Stimulated activated CD4-positive, alpha-beta T cell treated with anti-CD3 and anti-CD28 coated beads, Interleukin-2, amount 100 ng/mL, for 4 hours (primary cell): ENCODE data around the gene CCPG1.
"Not testable (repeated sequence)": the region's sequence is repeated elsewhere in the genome, so short reads cannot be mapped to it uniquely, and the experiment has no call there.

Source experiments
- DNase-seq: peaks from one replicate; pipeline ENCODE4 v3.0.0-alpha.2; 2020; ENCODE audit warnings: low read depth

The CCPG1 gene, protein sequence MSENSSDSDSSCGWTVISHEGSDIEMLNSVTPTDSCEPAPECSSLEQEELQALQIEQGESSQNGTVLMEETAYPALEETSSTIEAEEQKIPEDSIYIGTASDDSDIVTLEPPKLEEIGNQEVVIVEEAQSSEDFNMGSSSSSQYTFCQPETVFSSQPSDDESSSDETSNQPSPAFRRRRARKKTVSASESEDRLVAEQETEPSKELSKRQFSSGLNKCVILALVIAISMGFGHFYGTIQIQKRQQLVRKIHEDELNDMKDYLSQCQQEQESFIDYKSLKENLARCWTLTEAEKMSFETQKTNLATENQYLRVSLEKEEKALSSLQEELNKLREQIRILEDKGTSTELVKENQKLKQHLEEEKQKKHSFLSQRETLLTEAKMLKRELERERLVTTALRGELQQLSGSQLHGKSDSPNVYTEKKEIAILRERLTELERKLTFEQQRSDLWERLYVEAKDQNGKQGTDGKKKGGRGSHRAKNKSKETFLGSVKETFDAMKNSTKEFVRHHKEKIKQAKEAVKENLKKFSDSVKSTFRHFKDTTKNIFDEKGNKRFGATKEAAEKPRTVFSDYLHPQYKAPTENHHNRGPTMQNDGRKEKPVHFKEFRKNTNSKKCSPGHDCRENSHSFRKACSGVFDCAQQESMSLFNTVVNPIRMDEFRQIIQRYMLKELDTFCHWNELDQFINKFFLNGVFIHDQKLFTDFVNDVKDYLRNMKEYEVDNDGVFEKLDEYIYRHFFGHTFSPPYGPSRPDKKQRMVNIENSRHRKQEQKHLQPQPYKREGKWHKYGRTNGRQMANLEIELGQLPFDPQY

DNA sequence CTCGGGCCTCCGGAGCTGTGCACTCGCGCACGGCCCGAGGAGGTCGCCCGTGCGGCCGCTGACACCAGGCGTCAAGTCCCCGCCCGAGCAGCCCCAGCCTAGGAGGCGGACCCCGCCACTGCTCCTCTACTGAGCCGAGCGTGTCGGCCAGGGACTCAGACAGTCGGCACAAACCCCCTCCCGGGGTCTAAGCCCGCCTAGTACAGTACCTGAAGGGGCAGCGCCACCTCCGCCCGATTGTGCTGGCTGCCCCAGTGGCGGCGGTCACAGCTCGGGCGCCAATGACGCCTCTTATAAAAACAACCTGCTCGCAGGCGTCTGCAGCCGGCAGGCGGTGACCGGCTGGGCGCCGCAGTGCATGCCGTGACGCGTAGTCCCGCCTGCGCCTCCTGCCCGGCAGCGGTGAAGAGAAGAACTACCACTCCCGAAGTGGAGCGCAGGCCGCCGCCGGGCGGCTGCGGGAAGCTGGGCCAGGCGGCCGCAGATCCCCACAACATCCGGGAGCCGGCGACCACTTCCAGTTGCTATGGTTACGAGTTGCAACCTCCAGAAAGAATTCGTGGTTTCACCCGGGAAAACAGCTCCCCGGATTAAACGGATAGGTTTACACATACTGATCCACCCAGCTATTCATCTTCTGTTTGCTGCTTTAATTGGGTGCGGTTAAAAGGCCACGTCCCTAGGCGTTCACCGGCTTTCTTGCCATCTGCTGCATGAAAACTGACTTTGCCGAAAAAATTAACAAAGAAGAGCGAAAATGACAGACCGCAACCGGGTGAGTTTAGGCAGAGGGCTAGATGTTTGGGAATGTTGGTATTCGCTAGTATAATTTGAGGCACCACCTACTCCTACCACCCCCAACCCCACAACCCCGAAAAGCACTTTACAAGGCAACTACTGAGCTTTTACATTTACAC lies at the start of gene CCPG1, which contains the start of gene PIERCE2:
TSS of gene CCPG1 (minus strand) at position 348 of the 917 bp plus-strand sequence. CDS start 18,935 bp downstream, outside the sequence.
TSS of gene PIERCE2 (plus strand) at position 484 of the 917 bp plus-strand sequence. CDS start at position 758, 274 bp downstream.
- peak; percentile 72 for DNase-seq

DNA sequence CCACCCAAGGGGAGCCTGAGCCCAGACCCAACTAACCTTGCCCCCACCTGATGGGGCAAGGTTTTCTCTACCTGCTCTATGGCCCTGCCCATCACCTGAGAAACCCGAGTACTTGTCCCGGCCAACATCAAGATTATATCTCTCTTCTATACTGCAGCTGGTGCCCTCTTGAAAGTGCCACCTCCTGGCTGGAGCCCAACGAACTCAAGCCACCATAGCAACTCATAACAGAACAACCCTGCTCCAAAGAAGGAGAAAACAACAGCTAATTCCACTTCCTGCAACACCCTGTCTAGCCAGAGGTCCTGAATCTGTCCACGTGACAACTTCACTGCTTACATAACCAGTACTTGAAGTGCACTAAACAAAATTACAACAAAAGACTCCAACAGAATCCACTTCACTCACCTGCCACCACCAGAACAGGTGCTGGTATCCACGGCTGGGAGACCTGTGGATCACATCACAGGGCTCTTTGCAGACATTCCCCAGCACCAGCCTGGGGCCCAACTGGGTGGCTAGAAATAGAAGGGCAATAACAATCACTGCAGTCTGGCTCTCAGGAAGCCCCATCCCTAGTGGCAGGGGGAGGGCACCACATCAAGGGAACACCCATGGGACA lies 49.4 kb upstream of the CCPG1 start:
- DNase-seq: no peak

DNA sequence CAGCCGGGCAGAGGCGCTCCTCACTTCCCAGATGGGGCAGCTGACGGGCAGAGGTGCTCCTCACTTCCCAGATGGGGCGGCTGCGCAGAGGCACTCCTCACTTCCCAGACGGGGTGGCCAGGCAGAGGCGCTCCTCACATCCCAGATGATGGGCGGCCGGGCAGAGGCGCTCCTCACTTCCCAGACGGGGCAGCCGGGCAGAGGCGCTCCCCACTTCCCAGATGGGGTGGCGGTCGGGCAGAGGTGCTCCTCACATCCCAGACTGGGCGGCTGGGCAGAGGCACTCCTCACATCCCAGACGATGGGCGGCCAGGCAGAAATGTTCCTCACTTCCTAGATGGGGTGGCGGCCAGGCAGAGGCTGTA lies 38.9 kb upstream of the CCPG1 start:
- not testable (repeated sequence) for DNase-seq

DNA sequence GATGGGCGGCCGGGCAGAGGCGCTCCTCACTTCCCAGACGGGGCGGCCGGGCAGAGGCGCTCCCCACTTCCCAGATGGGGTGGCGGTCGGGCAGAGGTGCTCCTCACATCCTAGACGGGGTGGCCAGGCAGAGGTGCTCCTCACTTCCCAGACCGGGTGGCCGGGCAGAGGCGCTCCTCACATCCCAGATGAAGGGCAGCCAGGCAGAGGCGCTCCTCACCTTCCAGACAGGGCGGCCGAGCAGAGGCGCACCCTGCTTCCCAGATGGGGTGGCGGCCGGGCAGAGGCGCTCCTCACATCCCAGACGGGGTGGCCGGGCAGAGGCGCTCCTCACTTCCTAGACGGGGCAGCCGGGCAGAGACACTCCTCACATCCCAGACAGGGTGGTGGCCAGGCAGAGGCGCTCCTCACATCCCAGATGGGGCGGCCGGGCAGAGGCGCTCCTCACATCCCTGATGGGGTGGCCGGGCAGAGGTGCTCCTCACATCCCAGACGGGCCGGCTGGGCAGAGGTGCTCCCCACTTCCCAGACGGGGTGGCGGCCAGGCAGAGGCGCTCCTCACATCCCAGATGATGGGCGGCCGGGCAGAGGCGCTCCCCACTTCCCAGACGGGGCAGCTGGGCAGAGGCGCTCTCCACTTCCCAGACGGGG lies 38.3 kb upstream of the CCPG1 start:
- DNase-seq: not testable (repeated sequence)

DNA sequence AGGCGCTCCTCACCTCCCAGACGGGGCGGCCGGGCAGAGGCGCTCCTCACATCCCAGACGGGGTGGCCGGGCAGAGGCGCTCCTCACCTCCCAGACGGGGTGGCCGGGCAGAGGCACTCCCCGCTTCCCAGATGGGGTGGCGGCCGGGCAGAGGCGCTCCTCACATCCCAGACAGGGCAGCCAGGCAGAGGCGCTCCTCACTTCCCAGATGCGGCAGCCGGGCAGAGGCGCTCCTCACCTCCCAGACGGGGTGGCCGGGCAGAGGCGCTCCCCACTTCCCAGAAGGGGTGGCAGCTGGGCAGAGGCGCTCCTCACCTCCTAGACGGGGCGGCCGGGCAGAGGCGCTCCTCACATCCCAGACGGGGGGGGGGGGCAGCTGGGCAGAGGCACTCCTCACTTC lies 37.8 kb upstream of the CCPG1 start:
- not testable (repeated sequence) for DNase-seq

DNA sequence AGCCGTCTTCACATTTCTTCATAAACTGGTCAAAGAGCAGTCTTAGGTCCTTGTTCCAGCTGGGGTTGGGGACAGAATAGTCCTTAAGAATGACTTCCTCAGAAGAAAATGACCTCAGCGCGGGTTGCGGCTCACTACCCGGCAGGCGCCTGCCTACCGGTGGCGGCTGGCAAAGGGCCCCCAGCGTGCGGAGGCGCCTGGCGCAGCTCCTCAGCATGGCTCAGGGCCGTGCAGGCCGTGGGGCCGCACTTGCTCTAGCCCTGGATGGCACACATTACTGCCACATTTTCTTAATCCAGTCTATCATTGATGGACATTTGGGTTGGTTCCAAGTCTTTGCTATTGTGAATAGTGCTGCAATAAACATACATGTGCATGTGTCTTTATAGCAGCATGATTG lies 35.0 kb upstream of the CCPG1 start:
- not testable (repeated sequence) for DNase-seq

DNA sequence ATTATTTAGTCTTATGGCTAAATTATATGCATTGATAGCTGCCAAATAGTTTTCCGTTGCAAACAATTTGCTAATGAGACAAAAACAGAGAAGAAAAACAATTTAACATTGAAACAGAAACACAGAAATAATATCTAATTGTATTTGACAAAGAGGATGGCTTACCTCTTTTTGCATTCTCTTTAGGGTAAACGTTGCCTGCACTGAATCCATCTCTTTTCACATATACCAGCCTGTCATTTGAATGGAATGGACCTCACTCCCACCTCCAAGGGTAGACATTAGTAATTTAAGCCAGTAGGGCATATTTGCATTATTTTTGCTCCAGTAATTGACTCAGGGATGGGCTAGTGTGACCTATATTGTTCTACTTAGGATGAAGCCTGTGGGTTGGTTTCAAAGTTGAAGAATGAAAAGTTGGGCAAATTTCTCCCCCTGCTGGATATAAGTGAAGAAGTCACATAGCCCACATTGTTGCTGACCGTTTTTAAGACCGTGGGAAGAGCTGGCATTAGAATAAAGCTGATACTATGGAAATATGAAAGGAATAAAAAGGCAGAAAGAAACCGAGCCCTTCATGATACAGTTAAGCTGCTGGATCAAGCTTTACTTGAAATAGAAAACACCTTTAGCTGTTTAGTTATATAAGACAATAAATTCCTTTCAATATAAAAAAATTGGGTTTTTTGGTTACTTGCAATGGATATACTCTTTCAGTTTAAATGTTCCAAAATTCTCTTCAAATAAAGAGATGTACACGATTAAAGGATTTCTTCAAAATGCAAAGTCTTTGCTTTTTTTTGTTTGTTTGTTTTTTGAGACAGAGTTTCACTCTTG lies 27.0 kb upstream of the CCPG1 start:
- DNase-seq: no peak

DNA sequence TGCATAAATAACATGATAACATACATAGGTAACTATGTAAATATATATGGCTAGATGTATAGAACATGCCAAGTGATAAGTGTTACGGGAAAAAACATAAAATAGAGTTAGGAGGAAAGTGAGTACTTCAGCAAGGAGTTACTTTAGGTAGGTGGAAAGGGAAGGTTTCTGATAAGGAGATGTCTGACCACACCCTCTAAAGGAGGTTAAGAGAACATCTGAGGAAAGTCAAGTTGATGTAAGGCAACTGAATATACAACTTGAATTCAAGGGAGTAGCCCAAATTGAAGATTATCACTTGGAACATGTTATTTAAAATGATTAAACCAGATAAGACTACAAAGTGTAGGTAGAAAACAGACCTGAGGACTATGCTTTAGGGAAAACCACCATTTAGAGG lies 13.9 kb upstream of the CCPG1 start:
- DNase-seq: no peak

DNA sequence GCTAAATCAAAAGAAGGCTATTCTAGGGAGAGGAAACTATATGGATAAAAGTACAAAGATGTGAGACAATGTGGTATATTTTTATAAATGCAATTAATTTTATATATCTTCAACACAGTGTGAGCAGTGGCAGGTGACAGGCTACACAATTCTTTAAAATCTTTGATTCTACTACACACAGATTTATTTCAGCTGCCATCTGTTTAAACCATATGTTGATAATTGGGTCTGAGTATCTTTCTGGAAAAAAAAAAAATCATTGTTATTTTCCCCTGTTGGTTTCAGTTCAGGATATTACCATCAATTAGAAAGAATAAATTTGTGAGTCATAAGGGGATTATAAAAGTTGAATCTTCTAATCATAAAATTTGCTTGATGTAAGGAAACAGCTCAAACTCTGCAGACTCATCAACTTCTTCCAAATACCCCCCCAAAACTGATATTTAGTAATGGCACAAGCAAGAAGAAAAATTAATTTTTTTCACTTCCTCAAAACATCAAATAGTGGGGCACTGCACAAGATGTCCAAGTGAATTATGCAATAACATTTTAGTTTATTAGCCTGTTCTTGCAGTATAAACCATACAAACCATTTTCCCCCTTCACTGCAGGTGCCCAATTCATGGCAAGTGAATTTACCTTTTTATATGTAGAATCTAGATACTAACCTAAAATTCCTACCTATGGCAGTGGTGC lies 12.2 kb upstream of the CCPG1 start:
- no peak for DNase-seq

DNA sequence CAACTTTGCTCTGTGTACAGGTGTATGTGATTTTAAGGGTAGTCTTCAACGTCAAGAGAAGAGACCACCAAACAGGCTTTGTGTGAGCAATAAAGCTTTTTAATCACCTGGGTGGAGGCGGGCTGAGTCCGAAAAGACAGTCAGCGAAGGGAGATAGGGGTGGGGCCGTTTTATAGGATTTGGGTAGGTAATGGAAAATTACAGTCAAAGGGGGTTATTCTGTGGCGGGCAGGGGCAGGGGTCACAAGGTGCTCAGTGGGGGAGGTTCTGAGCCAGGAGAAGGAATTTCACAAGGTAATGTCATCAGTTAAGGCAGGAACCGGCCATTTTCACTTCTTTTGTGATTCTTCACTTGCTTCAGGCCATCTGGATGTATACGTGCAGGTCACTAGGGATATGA lies 9.5 kb upstream of the CCPG1 start:
- not testable (repeated sequence) for DNase-seq

DNA sequence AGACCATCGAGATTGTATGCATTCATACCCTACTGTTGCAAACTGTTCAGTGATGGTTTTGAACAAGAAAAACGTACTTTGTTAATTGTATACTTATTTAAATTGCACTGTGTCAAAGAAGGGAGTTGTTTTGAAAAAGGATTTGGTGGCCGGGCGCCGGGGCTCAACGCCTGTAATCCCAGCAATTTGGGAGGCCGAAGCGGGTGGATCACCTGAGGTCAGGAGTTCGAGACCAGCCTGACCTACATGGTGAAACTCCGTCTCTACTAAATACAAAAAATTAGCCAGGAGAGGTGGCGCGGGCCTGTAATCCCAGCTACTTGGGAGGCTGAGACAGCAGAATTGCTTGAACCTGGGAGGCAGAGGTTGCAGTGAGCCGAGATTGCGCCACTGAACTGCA lies 817 bp upstream of the CCPG1 start:
- DNase-seq: not testable (repeated sequence)

DNA sequence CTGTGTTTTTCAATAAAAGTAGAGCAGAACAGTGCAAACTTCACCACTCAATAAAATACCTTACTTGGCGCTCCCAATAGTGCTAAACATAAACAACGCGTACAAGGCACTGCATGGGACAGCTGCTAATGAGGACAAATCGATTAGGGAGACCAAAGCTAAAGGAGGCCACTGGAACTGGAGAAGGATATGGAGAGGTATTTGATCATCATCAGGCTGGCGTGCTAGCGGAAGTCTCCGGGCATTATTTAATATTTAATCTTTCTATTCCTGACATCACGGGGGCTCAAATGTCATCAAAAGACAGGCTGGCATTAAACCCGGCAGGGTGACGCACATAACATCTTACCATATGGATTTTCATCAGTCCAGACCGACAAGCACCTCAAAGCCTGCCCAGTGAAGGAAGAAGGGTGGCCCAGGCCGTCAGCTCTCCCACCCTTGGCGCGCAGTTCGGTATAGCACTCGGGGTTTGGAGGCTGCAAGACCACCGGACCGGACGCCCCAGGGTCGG lies 604 bp downstream of the CCPG1 start:
- no peak for DNase-seq

DNA sequence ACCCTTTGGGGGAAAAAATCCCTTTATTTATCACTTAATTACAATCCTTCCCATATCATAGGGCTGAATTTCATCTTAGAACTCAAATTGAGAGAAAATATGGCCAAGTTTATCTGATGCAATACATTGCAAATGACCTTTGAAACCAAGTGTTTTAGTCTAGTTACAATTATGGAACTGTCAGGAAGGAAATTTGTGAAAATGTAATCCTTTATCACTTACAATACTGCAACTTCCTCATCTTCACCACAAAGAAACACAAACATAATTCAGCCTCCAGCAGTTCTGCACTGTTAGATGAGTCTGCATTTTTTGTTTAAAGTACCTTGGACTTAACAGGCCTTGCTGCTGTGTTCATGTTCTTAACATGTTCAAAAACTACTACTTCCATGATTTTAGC lies 4.6 kb downstream of the CCPG1 start:
- no peak for DNase-seq

DNA sequence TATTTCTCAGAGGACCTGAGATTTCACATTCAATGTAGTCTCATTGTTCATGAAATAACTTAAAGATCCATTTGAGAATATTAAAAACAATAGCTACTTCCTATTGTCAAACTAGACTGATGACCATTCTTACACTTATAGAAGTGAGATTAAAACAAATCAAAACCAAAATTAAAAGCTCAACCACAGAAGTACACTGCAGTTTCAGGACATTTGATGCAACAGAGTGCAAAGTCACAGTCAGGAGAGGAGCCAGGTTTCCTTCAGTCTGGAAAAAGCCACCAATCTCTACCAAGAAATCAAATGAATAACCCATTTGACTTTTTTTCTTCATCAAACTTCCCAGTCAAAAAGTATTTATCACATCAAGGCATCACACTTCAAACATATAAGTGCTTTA lies 5.5 kb downstream of the CCPG1 start:
- DNase-seq: no peak

DNA sequence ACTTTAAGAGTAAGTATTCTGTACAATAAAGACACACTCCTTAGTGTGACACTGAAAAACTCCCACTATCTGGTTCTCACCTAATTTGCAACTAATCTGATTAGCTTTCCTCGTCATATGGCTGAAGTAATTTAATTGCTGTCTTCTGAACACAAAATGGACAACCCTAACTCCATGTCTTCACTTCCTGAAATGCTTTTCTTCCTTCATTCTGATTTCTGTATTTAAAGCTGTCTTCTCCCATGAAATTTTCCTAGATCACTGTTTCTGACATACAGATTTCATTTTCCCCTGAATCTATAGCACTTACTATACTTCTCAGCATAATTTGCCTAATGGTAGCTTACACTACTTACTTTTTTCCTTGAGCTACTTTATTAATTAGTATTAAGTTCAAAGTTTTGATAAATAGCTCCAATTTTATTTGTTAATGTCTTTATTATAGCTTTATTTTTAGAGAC lies 6.3 kb downstream of the CCPG1 start:
- no peak for DNase-seq

DNA sequence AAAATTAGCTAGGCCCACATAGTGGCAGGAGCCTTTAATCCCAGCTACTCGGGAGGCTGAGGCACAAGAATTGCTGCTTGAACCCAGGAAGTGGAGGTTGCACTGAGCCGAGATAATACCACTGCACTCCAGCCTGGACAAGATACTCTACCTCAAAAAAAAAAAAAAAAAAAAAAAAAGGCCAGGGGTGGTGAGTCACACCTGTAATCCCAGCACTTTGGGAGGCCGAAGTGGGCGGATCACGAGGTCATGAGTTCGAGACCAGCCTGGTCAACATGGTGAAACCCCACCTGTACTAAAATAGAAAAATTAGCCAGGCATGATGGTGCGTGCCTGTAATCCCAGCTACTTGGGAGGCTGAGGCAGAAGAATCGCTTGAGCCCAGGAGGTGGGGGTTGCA lies 8.1 kb downstream of the CCPG1 start:
- not testable (repeated sequence) for DNase-seq

DNA sequence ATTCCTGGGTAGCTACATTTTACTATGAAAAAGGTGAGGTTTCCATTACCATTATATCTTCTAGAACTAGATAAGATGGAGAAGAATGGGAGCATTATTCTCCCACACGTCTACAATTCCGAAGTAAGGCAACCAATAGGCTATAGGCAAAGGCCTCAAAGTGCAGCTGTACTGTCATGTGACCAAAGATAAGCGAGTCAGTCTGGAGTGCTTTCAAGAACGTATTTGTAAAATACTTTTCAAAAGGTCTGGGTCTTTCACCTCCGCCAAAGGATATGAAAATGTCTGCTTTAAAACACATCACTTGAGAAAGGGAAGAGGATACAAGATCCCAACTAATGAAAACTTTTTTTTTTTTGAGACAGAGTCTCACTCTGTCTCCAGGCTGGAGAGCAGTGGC lies 9.9 kb downstream of the CCPG1 start:
- DNase-seq: no peak

DNA sequence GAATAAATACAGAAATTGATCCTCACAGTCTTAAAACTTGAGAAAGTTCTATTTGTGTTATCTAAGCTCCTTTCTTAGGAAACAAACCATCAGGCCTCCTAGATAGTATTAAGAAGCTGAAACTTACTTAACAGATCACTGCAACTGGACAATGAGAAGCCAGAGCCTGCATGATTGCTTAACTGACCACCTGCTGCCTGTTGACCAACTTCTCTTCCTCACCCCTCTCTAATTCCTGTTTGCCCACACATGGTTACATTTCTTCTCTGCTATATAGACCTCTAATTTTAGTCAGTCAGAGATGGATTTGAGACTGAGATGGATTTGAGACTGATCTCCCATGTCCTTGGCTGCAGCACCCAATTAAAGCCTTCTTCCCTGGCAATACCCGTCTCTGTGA lies 13.5 kb downstream of the CCPG1 start:
- DNase-seq: no peak

DNA sequence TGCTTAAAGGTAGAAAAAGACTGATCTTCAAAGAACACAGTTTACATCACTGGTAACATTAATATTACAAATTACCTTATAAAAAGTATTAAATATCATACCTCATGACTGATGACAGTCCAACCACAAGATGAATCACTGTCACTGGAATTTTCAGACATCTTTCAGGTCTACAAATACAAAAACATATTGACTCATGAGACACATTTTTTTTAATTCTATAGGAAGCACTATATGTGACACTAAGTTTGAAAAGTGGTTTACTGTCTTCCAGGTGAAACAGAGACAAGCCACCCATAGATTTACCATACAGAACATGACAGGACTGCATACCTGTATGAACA lies 18.9 kb downstream of the CCPG1 start:
- no peak for DNase-seq
